ENCODE results near the gene CSF3R.
"Not testable (repeated sequence)": the region's sequence is repeated elsewhere in the genome, so short reads cannot be mapped to it uniquely, and the experiment has no call there.

The CSF3R gene

DNA sequence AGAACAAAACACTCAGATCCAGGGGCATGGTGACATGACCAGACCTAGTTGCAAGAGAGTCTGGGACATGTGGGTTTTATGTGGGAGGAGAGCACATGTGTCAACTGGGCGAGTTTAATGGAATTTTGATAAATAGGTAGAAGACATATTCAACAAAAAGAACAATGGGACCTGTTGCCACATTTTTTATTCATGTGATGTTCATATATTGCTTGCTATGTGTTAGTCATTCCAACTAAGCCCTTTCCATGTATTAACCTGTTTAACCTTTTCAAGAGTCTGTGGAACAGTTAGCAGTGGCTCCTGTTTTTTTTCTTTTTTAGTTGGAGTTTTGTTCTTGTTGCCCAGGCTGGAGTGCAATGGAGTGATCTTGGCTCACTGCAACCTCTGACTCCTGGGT lies 30.1 kb upstream of the CSF3R start:
- DNase-seq: no peak

- no peak for DNase-seq
Measured at GRCh38 chr1:36511804-36512798, 29.4 kb upstream of the CSF3R start.

DNA sequence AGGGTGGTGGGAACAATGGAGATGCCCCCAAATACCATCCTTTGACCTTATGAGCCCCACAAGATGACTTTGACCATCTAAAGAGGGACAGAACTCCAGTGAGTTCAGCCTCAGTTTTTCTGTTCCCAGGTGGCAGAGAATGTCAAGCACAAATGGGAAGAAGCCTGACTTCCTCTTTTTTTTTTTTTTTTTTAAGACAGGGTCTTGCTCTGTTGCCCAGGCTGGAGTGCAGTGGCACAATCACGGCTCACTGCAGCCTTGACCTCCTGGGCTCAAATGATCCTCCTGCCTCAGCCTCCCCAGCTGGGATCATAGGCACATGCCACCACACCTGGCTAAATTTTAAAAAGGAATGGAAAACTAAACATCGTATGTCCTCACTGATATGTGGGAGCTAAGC lies 28.5 kb upstream of the CSF3R start:
- not testable (repeated sequence) for DNase-seq

- no peak for DNase-seq
Measured at GRCh38 chr1:36510418-36510817, 27.7 kb upstream of the CSF3R start.

GRCh38 chr1:36508257-36508656 lies 25.5 kb upstream of the CSF3R start:
- no peak for DNase-seq

- no peak for DNase-seq
Measured at GRCh38 chr1:36506276-36506920, 23.7 kb upstream of the CSF3R start.

DNA sequence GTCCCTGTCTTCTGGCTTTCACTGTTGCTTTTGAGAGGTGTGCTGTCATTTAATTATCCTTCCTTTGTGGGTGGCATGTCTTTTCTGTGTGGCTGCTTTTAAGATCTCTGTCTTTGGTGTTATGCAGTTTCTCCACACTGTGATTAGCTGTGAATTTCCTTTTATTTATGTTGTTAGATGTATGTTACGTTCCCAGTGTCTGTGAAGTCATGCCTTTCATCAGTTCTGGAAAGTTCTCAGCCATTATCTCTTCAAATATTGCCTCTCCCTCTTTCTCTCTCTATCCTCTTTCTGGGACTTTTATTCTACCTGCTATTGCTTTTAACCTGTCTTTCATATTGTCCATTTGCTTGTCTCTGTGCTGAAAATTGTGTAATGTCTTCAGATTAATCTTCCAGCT lies 21.0 kb upstream of the CSF3R start:
- no peak for DNase-seq

DNA sequence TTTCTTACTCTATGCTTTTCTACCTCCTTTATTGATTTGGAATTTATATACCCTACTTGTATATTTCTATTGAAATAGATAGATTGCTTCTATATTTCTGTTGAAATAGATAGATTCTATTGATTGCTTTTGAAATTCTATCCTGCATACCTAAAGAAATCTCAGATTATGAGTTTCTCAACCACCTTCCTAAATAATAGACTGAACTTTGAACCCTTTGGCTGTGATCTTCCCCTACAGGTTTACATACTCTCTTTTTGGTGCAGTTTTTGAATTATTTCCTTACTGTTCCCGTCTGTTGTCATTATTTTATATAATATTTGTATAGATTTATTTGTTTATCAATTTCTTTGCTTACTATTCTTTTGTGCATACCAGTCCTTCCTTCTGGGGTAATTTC lies 20.4 kb upstream of the CSF3R start:
- DNase-seq: no peak

GRCh38 chr1:36502616-36503015 lies 19.9 kb upstream of the CSF3R start:
- DNase-seq: no peak

DNA sequence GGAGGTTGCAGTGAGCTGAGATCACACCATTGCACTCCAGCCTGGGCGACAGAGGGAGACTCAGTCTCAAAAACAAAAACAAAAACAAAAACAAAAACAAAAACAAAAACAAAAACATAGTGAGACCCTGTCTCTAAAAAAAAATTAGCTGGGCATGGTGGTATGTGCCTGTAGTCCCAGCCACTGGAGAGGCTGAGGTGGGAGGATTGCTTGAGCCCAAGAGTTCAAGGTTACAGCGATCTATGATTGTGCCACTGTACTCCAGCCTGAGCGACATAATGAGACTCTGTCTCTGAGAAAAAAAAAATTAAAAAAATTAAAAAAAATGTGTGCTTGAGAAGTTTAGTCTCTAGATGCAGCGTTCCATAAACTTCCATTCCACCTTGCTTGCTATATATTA lies 19.2 kb upstream of the CSF3R start:
- DNase-seq: not testable (repeated sequence)

DNA sequence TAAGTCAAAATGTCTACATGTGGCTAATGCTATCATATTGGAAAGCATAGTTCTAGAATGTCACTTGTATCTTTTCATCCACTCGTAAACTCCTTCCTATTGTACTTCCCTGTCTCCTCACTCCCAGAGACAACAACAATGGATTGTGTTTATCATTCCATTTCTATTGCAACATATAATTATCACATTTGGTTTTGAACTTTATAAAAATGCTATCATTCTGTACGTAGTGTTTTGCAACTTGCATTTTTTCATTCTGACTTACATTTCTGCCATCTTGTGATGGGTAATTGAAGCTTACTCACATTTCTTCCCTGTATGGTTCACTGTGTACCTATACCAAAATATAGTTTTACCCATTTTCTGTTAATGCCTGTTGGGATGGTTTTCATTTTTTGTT lies 14.5 kb upstream of the CSF3R start:
- DNase-seq: no peak

GRCh38 chr1:36494971-36495370 lies 12.3 kb upstream of the CSF3R start:
- no peak for DNase-seq

- DNase-seq: no peak
Measured at GRCh38 chr1:36493524-36493923, 10.8 kb upstream of the CSF3R start.

DNA sequence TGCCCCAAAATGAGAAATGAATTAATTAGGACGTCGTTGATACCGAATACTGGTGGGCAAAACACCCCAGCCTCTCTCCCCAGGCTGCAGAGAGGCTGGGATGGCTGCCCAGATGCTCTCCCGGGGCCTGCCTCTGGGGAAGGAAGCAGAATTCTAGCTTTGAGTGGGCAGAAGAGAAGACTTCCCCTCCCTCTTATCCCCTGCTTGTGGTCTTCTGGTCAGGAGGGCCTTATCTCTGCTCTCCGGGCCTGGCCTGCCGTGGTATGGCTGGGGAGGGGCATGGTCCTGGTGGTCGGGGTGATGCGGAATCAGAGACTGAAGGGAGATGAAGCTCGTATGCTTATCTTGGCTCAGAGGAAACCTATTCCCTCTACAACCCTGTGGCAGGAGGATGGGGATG lies 9.8 kb upstream of the CSF3R start:
- no peak for DNase-seq

DNA sequence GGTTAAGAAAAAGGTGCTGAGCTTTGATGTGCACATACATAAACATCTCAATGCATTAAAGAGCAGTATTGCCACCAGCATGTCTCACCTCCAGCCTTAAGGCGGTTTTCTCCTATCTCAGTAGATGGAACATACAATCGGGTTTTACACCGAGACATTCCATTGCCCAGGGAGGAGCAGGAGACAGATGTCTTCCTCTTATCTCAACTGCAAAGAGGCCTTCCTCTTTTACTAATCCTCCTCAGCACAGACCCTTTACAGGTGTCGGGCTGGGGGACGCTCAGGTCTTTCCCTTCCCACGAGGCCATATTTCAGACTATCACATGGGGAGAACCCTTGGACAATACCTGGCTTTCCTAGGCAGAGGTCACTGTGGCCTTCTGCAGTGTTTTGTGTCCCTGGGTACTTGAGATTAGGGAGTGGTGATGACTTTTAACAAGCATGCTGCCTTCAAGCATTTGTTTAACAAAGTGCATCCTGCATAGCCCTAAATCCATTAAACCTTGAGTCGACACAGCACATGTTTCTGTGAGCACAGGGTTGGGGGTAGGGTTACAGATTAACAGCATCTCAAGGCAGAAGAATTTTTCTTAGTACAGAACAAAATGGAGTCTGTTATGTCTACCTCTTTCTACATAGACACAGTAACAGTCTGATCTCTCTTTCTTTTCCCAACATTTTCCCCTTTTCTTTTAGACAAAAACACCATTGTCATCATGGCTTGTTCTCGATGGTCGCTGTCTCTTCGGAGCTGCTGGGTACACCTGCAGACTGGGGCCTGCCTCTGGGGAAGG lies 6.7 kb upstream of the CSF3R start:
- not testable (repeated sequence) for DNase-seq

DNA sequence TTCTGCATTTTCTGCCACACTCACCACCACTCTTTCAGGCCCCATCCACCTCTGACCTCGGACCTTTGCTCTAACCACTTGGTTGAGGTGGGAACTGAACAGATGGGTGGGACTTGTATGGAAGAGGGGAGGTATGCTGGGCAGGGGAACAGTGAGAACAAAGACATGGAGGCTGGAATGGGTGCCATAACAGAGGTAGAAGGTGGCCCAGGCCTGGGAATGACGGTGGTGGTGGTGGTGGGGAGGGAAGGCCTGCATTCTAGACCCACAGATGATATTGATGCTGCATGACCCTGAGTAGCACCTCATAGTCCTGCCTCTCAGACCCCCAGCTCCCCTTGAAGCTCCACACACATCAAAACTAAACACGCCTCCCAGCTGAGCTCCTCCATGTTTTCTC lies 5.2 kb upstream of the CSF3R start:
- no peak for DNase-seq

- not testable (repeated sequence) for DNase-seq
Measured at GRCh38 chr1:36487336-36487725, 4.6 kb upstream of the CSF3R start.

DNA sequence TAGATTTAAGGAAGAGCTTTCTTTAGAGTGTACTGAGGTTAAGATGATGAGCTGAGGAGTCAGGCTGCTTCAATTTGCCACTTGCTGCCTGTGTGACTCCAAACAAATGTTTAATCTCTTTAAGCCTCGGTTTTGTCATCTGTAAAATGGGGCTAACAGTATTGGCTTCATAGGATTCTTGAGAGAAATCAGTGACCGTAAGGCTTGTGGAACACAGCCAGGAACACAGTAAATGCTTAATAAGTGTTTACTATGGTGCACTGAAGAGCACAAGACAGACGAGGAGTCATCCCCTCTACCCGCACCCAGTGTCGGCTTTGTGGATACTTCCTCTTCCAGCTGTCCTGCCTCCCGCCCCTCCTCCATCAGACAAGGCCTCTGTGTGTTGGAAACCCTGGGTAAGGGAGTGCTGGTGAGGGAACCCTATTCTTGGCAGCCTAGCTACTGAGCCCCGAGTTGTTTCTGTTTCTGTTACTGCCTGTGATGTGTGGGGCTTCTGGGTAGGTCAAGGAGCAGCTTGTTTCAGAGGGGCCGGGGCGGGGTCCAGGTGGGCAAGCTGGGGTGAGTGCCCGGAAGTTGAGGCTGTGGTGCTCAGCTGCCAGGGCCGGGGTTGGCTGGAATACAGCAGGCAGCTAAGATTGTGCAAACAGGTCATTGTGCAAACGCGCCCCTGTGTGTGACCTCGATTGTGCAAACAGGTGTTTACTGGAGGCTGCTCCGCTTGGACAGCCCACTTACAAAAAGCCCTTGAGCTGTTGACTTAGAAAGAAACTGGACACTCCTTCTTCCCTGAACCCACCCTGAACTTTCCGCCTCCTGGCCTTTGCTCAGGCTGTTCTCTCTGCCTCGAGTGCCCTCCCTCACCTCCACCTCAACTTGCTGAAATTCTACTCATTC lies 4.0 kb upstream of the CSF3R start:
- peak; percentile 96 for DNase-seq

GRCh38 chr1:36486093-36486438 lies 3.4 kb upstream of the CSF3R start:
- no peak for DNase-seq

GRCh38 chr1:36484099-36484498 lies 1.4 kb upstream of the CSF3R start:
- DNase-seq: no peak

DNA sequence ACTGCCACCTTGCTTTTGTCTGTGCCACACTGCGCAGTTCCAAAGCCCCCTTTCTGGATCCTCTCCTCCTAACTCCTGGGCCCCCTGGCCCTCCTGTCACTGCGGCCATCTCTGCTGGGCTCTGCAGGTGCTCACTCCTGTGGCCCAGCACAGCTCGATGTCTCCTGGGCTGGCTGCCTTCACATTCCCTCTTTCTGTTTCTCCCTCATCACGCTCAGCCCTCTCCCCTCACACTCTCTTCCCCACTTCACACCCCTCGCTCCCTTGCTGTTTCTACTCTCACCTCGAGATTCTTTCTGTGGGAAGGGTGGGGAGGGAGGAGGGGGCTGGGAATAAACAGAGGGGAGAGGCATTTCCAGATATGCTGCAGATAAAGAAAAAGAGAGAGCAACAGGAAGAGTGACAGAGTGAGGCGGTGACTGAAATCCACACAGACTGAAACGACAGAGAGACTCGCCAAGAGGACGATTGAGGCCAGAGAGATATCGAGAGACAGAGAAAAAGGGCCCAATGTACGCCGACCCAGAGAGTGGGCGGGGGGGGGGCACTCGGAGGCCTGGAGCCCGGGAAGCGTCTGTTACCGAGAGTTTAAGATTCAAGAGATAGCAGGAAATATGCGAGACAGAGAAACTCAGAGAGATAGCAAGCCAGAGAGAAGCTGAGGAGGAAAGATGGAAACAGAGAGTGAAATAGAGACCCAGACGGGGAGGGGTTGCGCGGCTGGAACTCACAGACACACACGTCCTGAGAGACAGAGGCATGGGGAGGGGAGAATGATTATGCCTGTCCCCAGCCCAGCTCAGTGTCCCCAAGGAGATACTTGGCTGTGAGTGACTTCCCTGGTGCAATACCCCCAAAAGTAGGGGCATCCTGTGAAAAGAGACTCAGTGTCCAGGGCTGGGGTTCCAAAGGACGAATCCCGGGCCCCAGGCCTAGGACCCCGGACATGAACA lies 666 bp downstream of the CSF3R start:
- DNase-seq: no peak

Data from DMS53 (cell line).